HG03469 (cell line): Measurements from ENCODE around the gene KIAA0513.

Source experiments
- ATAC-seq: cut with Tn5 transposase; IDR thresholded peaks from one replicate; pipeline ENCODE4 v1.9.1; 2021; ENCODE audit warnings: mild to moderate bottlenecking, moderate library complexity, moderate number of reproducible peaks; ENCODE audit not compliant: unreplicated experiment

Gene KIAA0513

DNA sequence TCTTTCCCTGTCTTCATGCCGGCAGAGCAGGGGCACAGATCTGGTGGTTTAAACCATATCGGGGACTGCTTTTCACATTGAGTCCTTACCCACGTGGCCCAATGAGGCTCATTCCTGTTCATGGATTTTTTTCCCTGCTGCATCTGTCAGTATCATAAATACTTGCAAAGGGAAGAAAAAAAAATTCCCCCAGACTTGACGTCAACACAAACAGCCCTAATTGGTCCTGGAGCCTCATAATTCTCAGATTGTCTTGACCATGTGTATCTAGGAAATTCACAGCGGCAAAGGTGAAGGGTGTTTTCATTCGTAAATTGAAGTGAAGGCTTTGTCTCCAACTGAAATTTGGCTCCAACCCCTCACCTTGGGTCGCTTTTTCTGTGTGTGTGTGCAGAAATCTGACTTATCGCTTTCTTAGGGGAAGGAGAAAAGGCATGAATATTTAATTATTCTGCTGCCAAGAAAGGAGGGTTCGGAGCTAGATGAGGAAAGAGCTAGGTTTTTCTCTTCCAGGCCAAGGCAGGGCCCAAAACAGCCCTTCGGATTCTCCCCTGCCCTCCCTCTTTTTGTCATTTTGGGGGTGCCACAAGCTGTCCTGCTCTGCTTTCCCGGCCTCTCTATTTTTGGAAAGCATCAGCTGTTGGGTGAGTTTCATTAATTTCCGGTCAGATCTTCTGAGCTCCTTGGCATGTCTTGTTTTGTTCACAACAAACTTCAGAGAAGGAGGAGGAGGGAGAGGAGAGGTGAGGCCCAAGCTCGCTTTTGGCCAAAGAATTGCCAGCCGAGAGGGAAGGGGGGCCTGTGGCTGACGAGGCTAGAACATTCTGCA, 102.5 kb downstream of the KIAA0513 start:
- no peak for ATAC-seq

DNA sequence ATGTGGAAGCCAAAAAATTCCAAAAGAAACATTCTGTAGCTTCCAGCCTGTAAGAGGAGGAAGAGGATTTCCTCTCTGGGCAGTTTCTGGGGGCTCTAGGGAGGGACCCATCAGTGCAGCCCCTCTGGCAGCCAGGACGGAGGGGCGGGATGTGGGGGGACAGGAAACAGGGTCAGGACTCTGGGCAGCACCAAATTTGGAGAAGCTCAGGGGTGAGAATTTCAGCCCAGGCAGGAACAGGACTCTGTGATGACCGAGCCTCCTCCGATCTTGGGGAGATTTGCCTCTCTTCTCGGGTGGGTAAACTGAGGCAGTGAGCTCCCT, 103.1 kb downstream of the KIAA0513 start:
- no peak for ATAC-seq

DNA sequence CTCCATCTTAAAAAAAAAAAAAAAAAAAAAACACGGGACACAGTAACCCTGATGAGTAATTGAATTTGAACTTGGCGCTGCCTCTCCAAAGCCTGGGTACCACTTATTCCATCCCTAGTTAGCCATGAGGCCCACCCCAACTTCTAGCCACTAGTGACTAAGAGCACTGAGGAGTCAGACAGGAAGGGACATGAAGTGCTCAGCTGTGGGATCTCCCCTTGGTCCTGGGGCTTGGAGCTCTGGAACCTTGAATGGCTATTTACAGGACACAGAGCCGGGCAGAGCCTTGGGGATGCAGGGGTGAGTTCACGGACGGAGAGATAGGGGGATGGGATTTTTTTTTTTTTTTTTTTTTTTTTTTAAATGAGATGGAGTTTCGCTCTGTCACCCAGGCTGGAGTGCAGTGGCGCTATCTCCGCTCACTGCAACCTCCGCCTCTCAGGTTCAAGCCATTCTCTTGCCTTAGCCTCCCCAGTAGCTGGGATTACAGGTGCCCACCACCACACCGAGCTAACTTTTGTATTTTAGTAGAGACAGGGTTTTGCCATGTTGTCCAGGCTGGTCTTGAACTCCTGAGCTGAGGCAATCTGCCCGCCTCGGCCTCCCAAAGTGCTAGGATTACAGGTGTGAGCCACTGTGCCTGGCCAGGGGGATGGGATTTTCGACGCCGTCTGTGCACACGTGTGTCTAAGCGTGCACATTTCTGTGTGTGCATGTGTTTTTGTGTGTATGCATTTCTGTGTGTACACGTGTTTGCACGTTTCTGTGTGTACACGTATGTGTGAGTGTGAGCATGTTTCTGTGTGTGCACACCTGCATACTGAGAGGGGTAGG, 105.1 kb downstream of the KIAA0513 start:
- ATAC-seq, result no peak

DNA sequence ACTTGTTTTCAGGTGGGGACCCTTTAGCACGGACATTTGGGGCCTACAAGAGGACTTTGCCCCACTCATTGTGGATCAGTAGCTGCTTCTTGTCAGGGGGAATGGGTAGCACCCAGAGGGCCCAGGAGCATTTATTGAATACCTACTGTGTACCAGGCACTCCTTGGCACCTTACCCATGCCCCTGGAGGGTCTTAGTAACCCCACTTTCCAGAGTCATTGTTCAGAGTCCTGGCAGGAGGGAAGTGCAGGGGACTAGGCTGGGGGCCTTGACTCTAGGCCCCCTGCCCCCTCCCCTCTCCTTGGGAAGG, 105.7 kb downstream of the KIAA0513 start:
- ATAC-seq, result no peak

GRCh38 chr16:85134076-85134788, 106.6 kb downstream of the KIAA0513 start:
- ATAC-seq, result no peak

- ATAC-seq, result no peak
Observed at GRCh38 chr16:85134789-85135142, 107.2 kb downstream of the KIAA0513 start.

GRCh38 chr16:85136213-85136701, 108.7 kb downstream of the KIAA0513 start:
- ATAC-seq, result no peak

- ATAC-seq, result no peak
Observed at GRCh38 chr16:85136702-85137322, 109.2 kb downstream of the KIAA0513 start.

GRCh38 chr16:85137323-85138072, 109.9 kb downstream of the KIAA0513 start:
- ATAC-seq, result no peak

DNA sequence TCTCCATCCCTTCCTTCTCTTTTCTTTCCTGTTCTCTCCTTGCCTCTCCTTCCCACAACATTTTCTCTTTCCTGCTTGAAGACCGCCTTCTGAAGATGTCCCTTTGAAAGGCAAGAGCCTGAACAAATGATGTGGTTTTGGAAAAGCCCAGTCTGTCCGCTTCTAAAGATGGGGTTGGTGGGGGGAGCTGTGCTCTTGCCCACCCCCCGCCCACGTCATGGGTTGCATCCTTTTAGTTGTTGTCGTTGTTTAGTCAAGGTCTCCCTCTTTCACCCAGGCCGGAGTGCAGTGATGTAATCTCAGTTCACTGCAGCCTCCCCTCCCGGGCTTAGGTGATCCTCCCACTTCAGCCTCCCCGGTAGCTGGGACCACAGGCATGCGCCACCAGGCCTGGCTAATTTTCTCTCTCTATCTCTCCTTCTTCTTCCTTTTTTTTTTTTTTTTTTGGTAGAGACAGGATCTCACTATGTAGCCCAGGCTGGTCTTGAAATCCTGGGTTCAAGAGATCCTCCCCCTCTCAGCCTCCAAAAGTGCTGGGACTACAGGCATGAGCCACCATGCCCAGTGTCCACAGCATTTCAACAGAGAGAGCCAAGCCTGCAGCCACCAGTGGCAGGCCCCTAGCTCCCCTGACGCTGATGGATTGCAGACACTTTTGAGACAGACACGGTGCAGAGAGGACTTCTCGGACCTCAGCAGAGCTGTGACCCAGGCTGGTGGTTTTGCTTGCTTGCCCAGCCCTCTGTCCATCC, 110.7 kb downstream of the KIAA0513 start:
- ATAC-seq, result no peak

DNA sequence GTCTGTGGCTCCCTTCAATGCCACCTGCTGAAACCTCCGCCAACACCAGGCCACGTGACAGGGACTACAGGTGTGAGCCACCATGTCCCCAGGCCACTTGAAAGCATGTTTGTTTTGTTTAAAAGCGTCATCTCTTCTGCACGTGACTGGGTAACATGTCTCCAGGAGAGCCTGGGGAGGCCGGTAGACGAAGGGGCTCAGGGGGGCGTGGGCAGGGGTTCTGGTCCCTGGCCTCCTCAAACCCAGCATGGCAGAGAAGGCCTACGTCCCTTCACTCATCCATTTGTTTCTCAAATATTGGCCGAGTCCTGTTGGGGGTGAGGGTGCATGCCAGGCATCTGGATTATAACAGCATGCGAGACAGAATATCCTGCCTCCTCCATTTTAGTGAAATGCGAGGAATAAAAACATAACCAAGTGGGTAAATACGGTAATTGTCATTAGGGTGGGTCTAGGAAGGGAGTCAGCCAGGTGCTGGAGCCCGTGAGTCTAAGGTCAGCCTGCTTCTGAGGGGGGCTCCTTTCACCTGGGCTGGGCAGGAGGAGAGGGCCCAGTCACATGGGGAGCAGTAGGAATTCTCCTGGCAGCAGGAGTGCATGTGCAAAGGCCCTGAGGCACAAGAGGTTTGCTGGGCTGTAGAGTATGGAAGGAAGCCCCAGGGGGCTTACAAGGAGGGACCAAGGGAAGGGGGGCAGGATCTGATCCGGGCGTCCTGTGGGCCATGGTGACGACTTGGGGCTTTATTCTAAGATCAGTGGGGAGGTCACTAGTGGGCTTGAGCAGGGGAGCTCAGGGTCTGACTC, 111.4 kb downstream of the KIAA0513 start:
- ATAC-seq, result no peak

- no peak for ATAC-seq
Observed at GRCh38 chr16:85139881-85140339, 112.3 kb downstream of the KIAA0513 start.

GRCh38 chr16:85140455-85141012, 112.9 kb downstream of the KIAA0513 start:
- no peak for ATAC-seq

DNA sequence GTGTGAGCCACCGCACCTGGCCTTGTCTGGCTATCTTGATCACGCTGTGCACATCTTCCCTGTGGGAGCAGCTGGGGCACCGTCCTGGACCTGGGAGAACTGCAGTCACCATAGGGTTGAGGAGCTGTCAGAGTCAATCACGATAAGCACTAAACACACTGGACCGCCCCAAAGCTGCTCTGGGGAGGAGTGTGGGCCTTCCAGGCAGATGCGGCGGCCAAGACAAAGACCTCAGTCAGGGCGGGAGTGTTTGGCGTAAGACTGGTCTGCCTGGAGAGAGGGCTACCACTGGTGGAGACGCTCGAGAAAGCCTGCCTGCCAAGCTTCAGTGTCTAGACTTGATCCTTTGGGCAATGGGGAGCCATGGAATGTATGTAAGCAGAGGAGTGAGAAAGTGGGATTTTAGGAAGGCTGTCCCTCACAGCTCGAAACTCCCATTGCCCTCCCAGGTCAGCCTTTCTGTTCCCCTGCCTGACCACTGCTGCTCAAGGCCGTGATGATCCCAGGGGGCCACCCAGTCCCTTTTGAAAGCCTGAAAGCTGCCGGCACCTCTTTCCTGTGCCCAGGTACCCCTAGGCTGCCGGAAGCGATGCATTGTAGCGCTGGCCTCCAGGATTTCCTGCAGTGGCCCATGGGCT, 114.0 kb downstream of the KIAA0513 start:
- ATAC-seq, result no peak

- no peak for ATAC-seq
Observed at GRCh38 chr16:85142129-85142513, 114.5 kb downstream of the KIAA0513 start.

- no peak for ATAC-seq
Observed at GRCh38 chr16:85142771-85143211, 115.2 kb downstream of the KIAA0513 start.
